Stimulated activated CD8-positive, alpha-beta memory T cell treated with anti-CD3 and anti-CD28 coated beads, Interleukin-12 subunit alpha, Interleukin-12 subunit beta, amount 100 ng/mL, for 24 hours (primary cell): ENCODE measurements around the gene FAM72D.
"Not testable (repeated sequence)": the region's sequence is repeated elsewhere in the genome, so short reads cannot be mapped to it uniquely, and the experiment has no call there.

Source experiments
- DNase-seq: peaks from one replicate; pipeline ENCODE4 v3.0.0-alpha.2; 2020; ENCODE audit errors: extremely low read depth

Gene FAM72D

GRCh38 chr1:145146308-145146707 is 50.5 kb downstream of the FAM72D start:
- not testable (repeated sequence) for DNase-seq

- DNase-seq, result not testable (repeated sequence)
These were observed 51.4 kb downstream of the FAM72D start for GRCh38 chr1:145147172-145147571.

GRCh38 chr1:145155421-145155820 is 59.6 kb downstream of the FAM72D start:
- not testable (repeated sequence) for DNase-seq

- DNase-seq, result not testable (repeated sequence)
These were observed 60.1 kb downstream of the FAM72D start for GRCh38 chr1:145155873-145156272.

- DNase-seq, result not testable (repeated sequence)
These were observed 61.3 kb downstream of the FAM72D start for GRCh38 chr1:145156891-145157610.

- DNase-seq, result not testable (repeated sequence)
These were observed 61.9 kb downstream of the FAM72D start for GRCh38 chr1:145157715-145158114.

- not testable (repeated sequence) for DNase-seq
These were observed 65.4 kb downstream of the FAM72D start for GRCh38 chr1:145161046-145161752.
